Measurements from ENCODE around the gene NMRAL1.

The NMRAL1 gene

DNA sequence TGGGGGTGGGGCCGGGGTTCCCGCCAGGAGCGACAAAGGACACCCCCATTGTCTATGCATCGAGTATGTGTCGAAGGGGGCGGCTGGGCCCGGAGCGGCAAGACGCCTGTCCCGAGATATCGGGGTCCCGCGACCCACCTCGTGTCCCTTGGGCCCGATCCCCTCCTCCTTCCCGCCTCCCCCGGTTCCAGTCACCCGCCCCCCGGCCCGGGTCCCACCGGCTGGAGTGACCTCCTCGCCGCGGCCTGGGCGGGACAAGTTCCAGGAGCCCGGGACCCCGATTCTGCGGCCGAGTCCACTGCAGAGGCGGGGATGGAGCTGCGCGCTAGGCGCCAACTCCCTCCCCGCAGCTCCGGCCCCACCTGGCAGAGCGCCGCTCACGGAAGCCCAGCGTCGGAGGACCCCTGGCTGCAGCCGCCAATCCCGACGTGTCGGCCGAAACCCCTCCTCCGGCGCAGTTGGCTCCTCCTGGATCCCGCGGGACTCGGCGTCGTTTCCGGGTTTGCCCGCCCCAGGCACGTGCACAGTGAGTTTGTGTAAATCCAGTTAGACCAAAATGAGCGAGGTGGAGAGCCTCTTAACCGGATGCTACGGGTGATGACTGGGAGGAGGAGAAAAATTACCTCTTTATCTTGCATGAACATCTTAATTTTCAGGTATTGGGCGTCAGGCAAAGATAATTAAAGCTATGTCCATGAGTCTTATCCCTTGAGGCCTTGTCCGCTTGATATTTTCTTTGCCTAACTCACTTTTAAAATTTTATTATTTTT, at the start of gene NMRAL1:
Gene NMRAL1 (minus strand): TSS at position 434 of the 770 bp plus-strand sequence. CDS start 493 bp downstream, outside the sequence.
- DNase-seq, result peak; percentile 13 to 89 (median 73)

DNA sequence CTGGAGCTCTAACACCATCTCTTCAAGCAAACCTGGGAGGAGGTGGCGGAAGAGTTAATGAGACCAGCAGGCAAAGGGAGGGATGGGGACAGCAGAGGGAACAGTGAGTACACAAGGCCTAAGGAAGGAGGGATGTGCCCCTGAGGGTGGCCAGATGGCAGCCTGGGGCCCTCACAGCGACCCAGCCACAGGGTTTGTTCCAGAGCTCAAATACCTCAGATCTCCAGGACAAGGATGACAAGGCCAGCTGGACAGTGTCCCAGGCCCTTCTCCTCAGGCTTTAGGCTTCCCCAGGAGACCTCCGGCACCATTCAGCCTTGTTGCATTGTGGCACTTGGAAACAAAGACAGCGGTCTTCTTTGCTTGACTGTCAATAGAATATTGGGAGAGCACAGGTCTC, 49.3 kb upstream of the NMRAL1 start:
- peak in 16 of 51 donors; percentile 26 to 65 (median 34) for DNase-seq

- peak in 50 of 51 donors; percentile 20 to 94 (median 79) for DNase-seq
Observed at GRCh38 chr16:4522051-4522581, 47.7 kb upstream of the NMRAL1 start.

GRCh38 chr16:4520913-4521312, 46.5 kb upstream of the NMRAL1 start:
- DNase-seq, result no peak

GRCh38 chr16:4519274-4520058, 45.0 kb upstream of the NMRAL1 start:
- DNase-seq, result no peak

DNA sequence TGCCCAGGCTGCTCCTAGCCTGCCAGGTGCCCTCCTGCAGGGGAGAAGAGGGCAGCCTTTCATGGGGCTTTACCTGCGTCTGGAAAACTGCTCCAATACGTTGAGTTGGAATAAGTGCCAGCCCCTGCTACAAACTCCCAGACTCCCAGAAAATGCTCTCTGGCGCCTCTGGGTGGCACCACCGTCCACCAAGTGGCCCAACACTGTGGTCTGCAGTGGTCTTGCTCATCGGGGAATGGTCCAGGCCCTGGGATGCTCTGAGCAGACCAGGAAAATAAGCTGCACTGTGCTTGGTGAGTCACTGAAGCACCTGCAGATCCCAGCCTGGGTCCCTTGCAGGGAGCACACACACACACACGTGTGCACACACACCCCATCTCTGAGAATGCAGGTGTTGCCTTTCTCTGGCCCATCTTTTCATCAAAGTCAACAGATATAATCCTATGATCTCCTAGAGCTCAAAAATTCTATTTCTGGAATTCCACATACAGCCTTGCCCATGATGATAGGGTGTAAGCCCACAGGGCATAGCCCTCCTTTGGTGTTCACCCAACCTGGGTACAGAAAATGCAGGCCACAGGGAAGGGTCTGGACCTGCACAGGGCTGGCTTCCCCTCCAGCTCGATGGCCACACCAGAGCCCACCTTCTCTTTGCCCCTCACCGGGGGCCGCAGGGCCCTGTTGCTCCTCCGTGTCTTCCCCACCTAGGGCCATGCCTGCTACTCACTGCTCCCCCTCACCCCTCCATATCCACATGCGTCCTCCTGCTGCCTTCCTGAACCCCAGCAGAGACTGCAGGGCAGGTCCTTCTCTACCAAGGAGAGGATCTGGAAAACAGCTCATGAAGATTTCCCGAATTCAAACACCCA, 43.6 kb upstream of the NMRAL1 start:
- DNase-seq, result peak in 21 of 51 donors; percentile 8 to 56 (median 35)

- peak in 1 of 51 donors; percentile 42 for DNase-seq
Observed at GRCh38 chr16:4515611-4516233, 41.3 kb upstream of the NMRAL1 start.

- DNase-seq, result no peak
Observed at GRCh38 chr16:4514606-4515005, 40.2 kb upstream of the NMRAL1 start.

- DNase-seq, result no peak
Observed at GRCh38 chr16:4513881-4514280, 39.5 kb upstream of the NMRAL1 start.

DNA sequence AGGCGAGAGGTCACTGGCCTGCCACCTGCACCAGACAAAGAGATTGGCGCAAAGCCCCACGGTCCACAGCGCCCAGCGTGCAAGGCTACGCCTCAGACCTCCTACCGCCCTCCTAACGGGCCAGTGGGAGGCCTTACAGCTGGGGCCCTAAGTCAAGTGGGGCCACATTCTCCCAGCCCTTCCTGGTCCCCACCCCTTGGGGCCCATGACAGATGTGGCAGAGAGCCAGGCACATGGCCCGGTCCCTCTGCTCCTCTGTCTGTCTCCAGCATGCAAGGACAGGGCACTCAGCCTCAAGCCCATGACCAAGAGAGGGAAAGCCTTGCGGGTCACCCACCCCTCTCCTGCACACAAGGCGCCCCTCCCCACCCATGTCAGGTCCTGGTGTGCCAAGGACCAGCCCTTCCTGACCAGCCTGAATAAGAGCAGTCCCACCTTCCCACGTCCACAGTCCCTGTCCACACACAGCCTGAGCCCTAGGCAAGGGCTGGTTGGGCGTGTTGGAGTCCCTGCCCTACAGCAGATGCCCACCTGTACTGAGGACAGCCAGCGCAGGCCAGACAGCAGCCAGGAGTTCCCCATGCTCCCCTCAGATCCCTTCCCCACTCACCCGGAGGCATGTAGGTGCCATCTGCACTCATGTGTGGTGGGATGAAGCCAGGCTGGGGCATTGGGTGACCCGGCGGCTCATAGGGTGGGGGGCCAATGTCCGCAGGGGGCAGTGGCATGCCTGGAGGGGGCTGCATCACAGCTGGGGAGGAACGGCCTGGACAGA, 38.8 kb upstream of the NMRAL1 start:
- DNase-seq, result peak in 3 of 51 donors; percentile 22 to 51 (median 32)

- peak in 1 of 51 donors; percentile 67 for DNase-seq
Observed at GRCh38 chr16:4512473-4512872, 38.0 kb upstream of the NMRAL1 start.

DNA sequence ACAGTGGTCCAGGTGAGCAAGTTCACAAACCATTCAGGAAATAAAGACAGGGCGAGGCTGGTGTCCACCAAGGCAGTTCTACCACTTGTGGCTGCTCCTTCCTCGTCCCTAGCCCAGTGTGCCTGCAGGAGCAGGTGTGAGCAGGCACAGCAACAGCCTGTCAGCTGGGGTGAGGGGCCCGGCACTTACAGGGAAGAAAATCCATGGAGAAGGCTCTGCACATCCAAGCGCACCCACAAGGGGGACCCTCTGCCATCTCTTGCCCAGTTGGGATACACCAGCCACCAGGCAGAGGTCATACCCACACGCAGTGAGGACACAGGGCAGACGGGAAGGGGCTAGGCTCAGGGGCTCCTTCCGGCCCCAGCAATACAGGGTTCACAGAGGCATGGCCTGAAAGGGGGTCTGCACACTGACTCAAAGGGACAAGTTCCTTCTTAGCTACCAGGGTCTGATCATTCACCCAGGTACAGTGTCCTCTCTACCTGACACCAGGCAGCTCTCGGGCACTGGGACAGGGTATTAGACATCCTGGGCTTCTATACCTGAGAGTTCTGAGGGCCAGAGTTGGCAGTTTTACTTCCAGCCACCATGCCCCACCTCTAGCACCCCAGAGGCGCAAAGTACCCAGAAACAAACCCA, 37.1 kb upstream of the NMRAL1 start:
- DNase-seq, result peak in 31 of 51 donors; percentile 18 to 64 (median 45)

DNA sequence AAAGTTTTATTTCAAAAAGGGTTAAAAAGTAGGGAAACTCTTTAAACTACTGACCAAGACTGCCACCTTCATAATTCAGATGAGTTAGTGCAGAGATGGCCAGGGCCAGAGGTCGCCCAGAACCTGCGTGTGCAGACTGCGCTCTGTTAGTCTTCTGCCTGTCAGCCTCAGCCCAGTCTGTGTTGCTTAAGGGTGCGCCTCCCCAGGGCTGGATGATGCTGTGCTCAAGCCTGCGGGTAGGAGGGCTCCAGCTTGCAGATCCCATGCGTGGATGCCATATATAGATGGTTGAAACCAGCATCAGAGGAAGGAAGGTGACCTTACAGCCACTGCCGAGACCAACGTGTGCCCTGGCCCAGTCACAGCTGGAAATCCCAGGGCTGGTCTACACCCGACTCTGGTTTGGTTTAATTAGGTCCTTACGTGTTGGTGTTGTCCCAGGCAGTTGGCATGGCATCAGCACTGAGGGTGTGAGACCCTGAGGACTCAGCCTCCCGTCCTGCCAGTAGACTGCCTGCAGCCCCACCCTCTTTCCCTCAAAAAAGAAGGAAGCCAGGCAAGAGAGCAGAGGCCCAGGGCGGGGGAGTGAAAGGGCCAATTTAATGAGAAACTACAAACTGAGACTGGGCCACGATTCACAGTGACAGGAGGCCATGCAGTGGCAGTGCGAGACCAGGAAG, 36.5 kb upstream of the NMRAL1 start:
- DNase-seq, result no peak

DNA sequence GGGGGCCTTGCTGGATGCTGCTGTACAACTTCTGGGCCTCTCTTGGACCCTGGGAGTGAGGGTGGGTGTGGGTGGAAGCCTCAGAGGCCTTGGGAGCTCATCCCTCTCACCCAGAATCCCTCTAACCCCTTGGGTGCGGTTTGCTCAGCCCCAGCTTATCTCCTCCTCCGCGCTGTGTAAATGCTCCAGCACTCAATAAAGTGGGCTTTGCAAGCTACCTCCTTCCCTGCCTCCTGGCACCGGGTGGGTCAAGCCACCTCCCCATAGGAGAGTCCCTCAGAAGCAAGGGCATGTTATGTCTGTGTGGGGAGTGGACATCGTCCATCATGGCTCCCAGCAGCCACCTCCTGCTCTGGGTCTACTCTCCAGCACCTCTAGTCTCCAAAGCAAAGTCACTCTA, 35.7 kb upstream of the NMRAL1 start:
- no peak for DNase-seq

DNA sequence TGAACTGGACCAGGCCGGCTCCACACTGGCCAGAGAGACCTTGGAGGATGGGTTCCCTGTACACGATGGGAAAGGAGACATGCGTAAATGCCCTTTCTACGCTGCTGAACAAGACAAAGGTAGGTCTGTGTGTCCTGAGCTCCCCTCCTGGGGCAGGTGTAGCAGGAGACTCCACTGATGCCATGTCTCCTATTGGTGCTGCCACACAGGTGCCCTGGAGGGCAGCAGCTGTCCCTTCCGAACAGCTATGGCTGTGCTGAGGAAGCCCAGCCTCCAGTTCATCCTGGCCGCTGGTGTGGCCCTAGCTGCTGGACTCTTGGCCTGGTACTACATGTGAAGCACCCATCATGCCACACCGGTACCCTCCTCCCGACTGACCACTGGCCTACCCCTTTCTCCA, 35.0 kb upstream of the NMRAL1 start:
- DNase-seq, result no peak

- no peak for DNase-seq
Observed at GRCh38 chr16:4508806-4509205, 34.4 kb upstream of the NMRAL1 start.

DNA sequence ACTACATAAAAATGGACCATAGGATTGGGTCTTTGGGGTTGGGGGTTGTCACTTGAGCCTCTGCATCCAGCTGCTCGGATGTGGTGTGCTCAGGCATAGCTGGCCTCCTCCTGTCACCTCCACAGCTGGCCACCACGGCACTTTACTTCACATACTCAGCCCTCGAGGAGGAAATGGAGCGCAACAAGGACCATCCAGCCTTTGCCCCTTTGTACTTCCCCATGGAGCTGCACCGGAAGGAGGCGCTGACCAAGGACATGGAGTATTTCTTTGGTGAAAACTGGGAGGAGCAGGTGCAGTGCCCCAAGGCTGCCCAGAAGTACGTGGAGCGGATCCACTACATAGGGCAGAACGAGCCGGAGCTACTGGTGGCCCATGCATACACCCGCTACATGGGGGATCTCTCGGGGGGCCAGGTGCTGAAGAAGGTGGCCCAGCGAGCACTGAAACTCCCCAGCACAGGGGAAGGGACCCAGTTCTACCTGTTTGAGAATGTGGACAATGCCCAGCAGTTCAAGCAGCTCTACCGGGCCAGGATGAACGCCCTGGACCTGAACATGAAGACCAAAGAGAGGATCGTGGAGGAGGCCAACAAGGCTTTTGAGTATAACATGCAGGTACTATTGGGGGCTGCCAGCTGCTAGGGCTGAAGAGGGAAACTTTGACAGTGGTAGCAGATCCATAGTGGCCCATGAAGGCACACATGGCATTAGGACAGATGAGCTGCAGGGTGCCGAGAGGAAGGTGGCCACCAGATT, 33.3 kb upstream of the NMRAL1 start:
- no peak for DNase-seq

- peak in 34 of 51 donors; percentile 13 to 79 (median 48) for DNase-seq
Observed at GRCh38 chr16:4506450-4506849, 32.0 kb upstream of the NMRAL1 start.
